SH-SY5Y (cell line): ENCODE data around the gene ITGA1.

Source experiments
- GATA2 ChIP-seq: IDR thresholded peaks from 2 replicates; pipeline ENCODE4 v1.6.1; 2011; ENCODE audit warnings: mild to moderate bottlenecking, low read depth, low read length
- GATA3 ChIP-seq: IDR thresholded peaks from 2 replicates; pipeline ENCODE4 v1.6.1; 2011; ENCODE audit warnings: low read depth, mild to moderate bottlenecking, low read length, moderate library complexity

Gene ITGA1

DNA sequence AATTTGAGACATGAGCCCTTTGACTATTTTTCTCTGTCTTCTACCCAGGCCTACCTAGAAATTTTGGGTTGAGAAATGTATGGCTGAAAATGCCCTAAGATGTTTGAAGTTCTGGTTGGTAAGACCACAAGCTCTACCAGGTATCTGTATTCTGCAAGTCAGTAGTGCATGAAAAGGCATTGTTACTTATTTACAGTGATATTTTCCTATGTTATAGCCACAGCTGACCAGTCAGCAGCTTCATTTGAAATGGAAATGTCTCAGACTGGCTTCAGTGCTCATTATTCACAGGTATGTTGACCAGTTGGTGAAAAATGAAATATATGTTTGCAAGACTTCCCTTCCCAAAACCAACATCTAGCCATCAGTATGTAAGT is 109.5 kb downstream of the ITGA1 start:
- no peak for TF ChIP-seq GATA2
- no peak for TF ChIP-seq GATA3

GRCh38 chr5:52898961-52899680 is 111.4 kb downstream of the ITGA1 start:
- TF ChIP-seq GATA2 (no peak), GATA3 (no peak)

DNA sequence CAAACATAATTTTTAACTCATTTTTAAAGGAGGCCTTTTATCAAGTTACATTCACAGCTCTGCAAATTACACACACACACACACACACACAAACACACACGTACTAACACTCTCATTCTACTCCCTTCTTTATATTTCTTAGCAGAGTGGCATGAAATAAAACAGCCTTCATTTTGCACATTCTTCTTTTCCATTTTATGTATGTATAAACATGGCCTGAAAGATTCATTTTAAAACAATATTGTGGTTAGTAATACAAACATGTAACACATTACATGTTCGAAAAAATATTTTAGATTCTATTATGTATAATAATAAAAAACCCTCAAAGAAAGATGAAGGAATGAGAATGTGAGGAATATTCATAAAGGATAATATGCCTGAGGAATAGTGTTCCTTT is 115.4 kb downstream of the ITGA1 start:
- TF ChIP-seq GATA2 (no peak), GATA3 (no peak)

DNA sequence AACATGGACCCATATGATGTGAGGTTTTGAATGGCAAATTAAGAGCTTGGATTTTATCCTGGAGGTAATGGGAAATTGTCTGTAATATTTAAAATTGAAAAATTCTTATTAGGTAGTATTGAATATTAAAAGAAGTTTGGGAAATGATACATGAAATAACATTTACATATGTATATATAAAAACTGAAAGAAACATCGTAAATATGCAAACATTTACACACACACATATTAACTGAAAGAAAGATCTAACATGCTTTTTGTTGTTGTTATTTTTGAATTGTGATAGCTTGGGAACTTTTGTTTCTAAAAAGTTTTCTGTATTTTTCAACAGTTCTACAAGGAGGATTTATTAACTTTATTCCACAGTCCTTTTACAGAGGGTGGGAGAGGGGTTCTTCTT is 118.6 kb downstream of the ITGA1 start:
- no peak for TF ChIP-seq GATA3
- no peak for TF ChIP-seq GATA2

DNA sequence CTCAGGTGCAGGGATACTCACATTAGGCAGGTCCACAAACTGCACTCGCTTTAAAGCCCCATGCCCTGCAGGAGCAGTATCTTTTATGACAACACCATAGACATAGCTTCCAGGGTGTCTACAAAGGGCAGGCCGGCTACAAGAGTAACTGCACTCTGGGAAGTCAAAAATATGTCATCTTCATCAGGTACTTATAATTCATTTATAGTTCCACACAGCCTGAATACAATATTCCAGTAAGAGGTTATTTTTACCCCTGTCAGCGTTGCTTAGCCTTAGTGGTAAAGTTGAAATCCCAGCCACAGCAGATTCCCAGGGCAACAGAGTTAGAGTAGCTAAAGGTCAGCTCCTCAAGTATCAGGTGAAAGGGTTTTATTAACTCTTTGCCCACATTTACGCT is 119.1 kb downstream of the ITGA1 start:
- TF ChIP-seq GATA2 (no peak), GATA3 (no peak)

- TF ChIP-seq GATA3 (no peak), GATA2 (peak; percentile 70)
Observed at GRCh38 chr5:52909192-52909591, 121.5 kb downstream of the ITGA1 start.

DNA sequence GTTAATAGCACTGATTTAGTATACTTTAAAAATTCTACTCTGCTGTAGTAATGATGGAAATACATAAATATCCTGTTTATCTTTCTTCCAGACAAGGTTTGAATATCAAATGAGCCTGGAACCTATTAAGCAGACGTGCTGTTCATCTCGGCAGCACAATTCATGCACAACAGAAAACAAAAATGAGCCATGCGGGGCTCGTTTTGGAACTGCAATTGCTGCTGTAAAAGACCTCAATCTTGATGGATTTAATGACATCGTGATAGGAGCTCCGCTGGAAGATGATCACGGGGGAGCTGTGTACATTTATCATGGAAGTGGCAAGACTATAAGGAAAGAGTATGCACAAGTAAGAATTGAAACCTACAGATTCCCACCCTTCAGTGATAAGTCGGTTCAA is 122.4 kb downstream of the ITGA1 start:
- TF ChIP-seq GATA3 (no peak), GATA2 (0 out of 2 replicates have a peak, but pooled peaks have one; percentile 10)

GRCh38 chr5:52915176-52915875 is 127.6 kb downstream of the ITGA1 start:
- TF ChIP-seq GATA2 (no peak), GATA3 (no peak)

DNA sequence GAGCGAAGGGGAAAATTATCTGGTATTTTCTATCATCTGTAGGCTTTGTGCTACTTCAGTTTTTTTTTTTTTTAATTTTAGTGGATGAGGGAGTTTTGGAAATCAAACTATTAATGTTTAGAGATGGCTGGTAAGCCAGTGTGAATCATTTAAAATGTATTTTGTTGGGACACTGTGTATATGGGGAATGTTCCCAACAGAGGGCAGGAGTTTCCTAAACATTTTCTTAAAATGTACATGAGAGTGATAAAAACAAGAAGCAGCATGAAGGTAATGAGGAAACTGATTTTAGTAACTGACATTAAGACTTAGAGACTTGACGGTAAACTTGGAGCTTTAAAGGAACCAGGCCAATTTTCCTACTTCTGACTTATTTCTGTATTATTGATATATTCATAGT is 133.2 kb downstream of the ITGA1 start:
- TF ChIP-seq GATA2 (no peak), GATA3 (no peak)

GRCh38 chr5:52922384-52922783 is 134.7 kb downstream of the ITGA1 start:
- TF ChIP-seq GATA2, result no peak
- TF ChIP-seq GATA3, result no peak

- no peak for TF ChIP-seq GATA2
- no peak for TF ChIP-seq GATA3
Observed at GRCh38 chr5:52924456-52924855, 136.7 kb downstream of the ITGA1 start.

DNA sequence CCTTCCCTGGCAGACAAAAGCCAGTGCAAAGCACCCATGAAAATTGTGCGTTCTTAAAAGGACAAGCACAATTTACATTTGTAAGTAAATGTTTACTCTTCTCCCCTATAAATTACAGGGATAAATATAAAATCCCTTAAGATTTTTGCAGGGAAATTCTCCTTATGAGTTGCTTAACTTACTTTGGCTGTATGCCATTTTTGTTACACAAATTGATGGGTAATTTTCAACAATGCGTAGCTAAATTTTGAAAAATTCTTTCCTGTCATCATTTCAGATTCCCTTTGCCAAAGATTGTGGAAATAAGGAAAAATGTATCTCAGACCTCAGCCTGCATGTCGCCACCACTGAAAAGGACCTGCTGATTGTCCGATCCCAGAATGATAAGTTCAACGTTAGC is 137.3 kb downstream of the ITGA1 start:
- no peak for TF ChIP-seq GATA2
- TF ChIP-seq GATA3, result no peak

DNA sequence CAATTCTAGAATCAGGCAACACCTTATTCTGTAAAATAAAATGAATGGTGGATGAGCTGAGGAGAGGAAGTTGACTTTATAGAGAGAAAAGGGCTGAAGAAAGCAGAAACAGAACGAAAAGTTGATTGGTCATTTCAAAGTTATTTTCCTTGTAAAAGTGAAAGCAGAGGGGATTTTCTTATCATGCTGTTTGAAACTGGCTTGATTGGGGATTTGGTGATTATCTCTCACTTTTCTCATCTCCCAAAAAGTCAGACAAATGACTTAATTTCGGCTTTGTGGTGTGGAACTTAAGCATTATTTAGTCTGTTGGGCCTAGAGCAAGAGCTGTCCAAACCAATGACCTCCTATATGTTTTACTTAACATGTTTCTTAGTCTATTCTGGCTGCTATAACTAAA is 141.0 kb downstream of the ITGA1 start:
- TF ChIP-seq GATA2 (no peak), GATA3 (no peak)

DNA sequence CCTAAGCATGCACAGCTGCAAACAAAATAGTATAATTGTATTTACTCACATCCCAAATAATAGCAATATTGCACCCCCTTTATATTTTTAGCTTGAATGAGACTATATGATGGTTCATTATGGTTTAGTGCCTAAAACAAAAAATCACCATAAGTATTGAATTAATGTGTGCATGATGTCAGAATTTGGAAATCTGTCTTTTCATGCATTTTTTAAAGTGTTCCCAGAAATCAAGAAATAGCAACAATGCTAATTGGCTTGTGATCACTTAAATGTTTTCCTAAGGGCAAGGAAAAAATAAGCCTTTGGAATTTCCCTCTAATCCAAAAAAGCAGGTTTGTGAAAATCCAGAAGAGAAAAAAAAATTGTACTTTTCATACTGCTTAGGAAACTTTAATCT is 150.5 kb downstream of the ITGA1 start:
- TF ChIP-seq GATA2, result no peak
- TF ChIP-seq GATA3, result no peak

DNA sequence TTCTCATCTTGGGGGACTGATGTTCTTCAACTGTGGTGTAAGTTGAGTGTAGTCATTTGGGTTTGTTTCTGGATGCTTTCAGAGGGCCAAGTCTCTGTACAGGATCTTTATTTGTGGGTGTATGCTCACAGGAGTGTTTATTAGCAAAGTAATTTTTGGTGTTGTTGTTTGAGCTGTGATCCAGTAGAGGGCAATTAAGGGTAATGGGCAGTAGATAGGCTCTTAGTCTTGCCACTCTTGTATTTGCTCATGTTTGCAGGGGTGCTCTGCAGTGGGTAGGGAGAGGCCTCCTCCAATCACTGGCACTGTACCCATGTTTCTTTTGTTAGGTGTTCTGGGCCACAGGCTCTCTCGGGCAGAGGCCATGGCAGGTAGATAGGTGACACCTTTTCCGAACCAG is 155.6 kb downstream of the ITGA1 start:
- no peak for TF ChIP-seq GATA2
- no peak for TF ChIP-seq GATA3
